Uterus (tissue), 4 donors: Measurements from ENCODE around the gene TNRC18. TPM values are rescaled to one million over a fixed set of nuclear protein-coding genes. Genes with fewer than 3 reads are reported as not detected.

Source experiments
- DNase-seq, 2 donors: peaks; one replicate each; pipeline ENCODE4 v3.0.0-alpha.2; 2019 to 2020
- H3K27ac ChIP-seq, 2 donors: fragments of 200-600 bp; sonication (generic); 1 replicate in 1 of 2; 2 replicates in 1 of 2; pipeline ENCODE4 v1.5.1; 2016 to 2018
- H3K27me3 ChIP-seq, 2 donors: fragments of 200-600 bp; sonication (generic); one replicate each; pipeline ENCODE4 v1.5.1; 2018 to 2019; ENCODE audit warnings: control low read depth in 1 of 2
- H3K36me3 ChIP-seq, 2 donors: fragments of 200-600 bp; sonication (generic); one replicate each; pipeline ENCODE4 v1.5.1; 2019; ENCODE audit warnings: control low read depth in 1 of 2
- H3K4me1 ChIP-seq, 2 donors: fragments of 200-600 bp; sonication (generic); one replicate each; pipeline ENCODE4 v1.5.1; 2018 to 2019; ENCODE audit warnings: control low read depth in 1 of 2
- H3K4me3 ChIP-seq, 2 donors: fragments of 200-600 bp; sonication (generic); 1 replicate in 1 of 2; 2 replicates in 1 of 2; pipeline ENCODE4 v1.5.1; 2018 to 2019; ENCODE audit warnings: mild to moderate bottlenecking in 1 of 2
- H3K9me3 ChIP-seq, 2 donors: fragments of 200-600 bp; sonication (generic); one replicate each; pipeline ENCODE4 v1.5.1; 2019; ENCODE audit warnings: control low read depth in 1 of 2
- CTCF ChIP-seq, 4 experiments: fragments of 200-600 bp in 2 of 4; fragments of 450-650 bp in 2 of 4; sonication (generic) in 2 of 4; IDR thresholded peaks; one replicate each; pipeline ENCODE4 v1.5.1; 2016 to 2019; ENCODE audit warnings: antibody characterized with exemption in 4 of 4, mild to moderate bottlenecking in 2 of 4, moderate library complexity in 1 of 4
- POLR2A ChIP-seq, 2 donors: fragments of 450-650 bp; IDR thresholded peaks; one replicate each; pipeline ENCODE4 v1.6.1; 2016; ENCODE audit warnings: antibody characterized with exemption in 2 of 2, mild to moderate bottlenecking in 1 of 2, moderate library complexity in 1 of 2
- intact Hi-C: fragments of 100-400 bp; cut with DNase I; formaldehyde crosslinking; loops from one replicate; pipeline ENCODE4 v1.15.1; 2023; ENCODE audit warnings: low total_unique reads
- total RNA-seq, 4 donors: library from RNA; depleted of rRNA in 3 of 4; stranded (reverse); fragments of >200 nt in 3 of 4; gene quantifications; one replicate each; pipeline versions ENCODE4 v1.1.0 to v1.2.4, GENCODE V29; 2014 to 2023
- donor health status: DM: yes; HTN: yes; CAD: no.

The TNRC18 gene
- total RNA-seq, 4 donors from 2014 or later, result 28.2 to 179 (median 62.1) TPM

GRCh38 chr7:5455175-5455574 is 31.5 kb upstream of the TNRC18 start:
- DNase-seq, result no peak
- H3K36me3 ChIP-seq, result no peaks in the 10 kb centered on the region
- H3K27me3 ChIP-seq, result no peaks in the 10 kb centered on the region
- no peaks in the 10 kb centered on the region for H3K4me1 ChIP-seq
- no peaks in the 10 kb centered on the region for H3K9me3 ChIP-seq
- no peak for TF ChIP-seq CTCF (IDR thresholded peaks at IDR 0.05)
- TF ChIP-seq POLR2A (IDR thresholded peaks at IDR 0.05), result no peak
- intact Hi-C loops, result no loop called here
- H3K27ac ChIP-seq, result no peak overlapping the region
- H3K4me3 ChIP-seq, result no peak overlapping the region

GRCh38 chr7:5454485-5454884 is 30.9 kb upstream of the TNRC18 start:
- H3K4me3 ChIP-seq, result no peak overlapping the region
- intact Hi-C loops, result loop anchor here (5.0 kb wide), 1 partner anchor 212 kb away; no protein-coding TSS in a partner anchor
- no peaks in the 10 kb centered on the region for H3K27me3 ChIP-seq
- TF ChIP-seq POLR2A (IDR thresholded peaks at IDR 0.05) (no peak), CTCF (IDR thresholded peaks at IDR 0.05) (no peak)
- H3K9me3 ChIP-seq, result no peaks in the 10 kb centered on the region
- H3K36me3 ChIP-seq, result no peaks in the 10 kb centered on the region
- no peaks in the 10 kb centered on the region for H3K4me1 ChIP-seq
- DNase-seq, result no peak
- H3K27ac ChIP-seq, result no peak overlapping the region

GRCh38 chr7:5453566-5454075 is 30.0 kb upstream of the TNRC18 start:
- no peaks in the 10 kb centered on the region for H3K9me3 ChIP-seq
- intact Hi-C loops, result loop anchor here (5.0 kb wide), 1 partner anchor 211 kb away; no protein-coding TSS in a partner anchor
- no peaks in the 10 kb centered on the region for H3K4me1 ChIP-seq
- no peak overlapping the region for H3K27ac ChIP-seq
- no peak overlapping the region for H3K4me3 ChIP-seq
- DNase-seq, result no peak
- H3K36me3 ChIP-seq, result no peaks in the 10 kb centered on the region
- no peak for TF ChIP-seq POLR2A (IDR thresholded peaks at IDR 0.05)
- TF ChIP-seq CTCF (IDR thresholded peaks at IDR 0.05), result no peak
- no peaks in the 10 kb centered on the region for H3K27me3 ChIP-seq

GRCh38 chr7:5452937-5453540 is 29.4 kb upstream of the TNRC18 start:
- no peak overlapping the region for H3K4me3 ChIP-seq
- H3K36me3 ChIP-seq, result no peaks in the 10 kb centered on the region
- H3K9me3 ChIP-seq, result no peaks in the 10 kb centered on the region
- no peak overlapping the region for H3K27ac ChIP-seq
- peak; percentile 46 to 48 for DNase-seq
- H3K27me3 ChIP-seq, result no peaks in the 10 kb centered on the region
- no peaks in the 10 kb centered on the region for H3K4me1 ChIP-seq
- intact Hi-C loops, result loop anchor here (5.0 kb wide), 1 partner anchor 211 kb away; no protein-coding TSS in a partner anchor
- TF ChIP-seq CTCF (IDR thresholded peaks at IDR 0.05) (no peak), POLR2A (IDR thresholded peaks at IDR 0.05) (no peak)

GRCh38 chr7:5452470-5452899 is 28.9 kb upstream of the TNRC18 start:
- no peaks in the 10 kb centered on the region for H3K4me1 ChIP-seq
- H3K27me3 ChIP-seq, result no peaks in the 10 kb centered on the region
- intact Hi-C loops, result loop anchor here (5.0 kb wide), 1 partner anchor 210 kb away; no protein-coding TSS in a partner anchor
- H3K9me3 ChIP-seq, result no peaks in the 10 kb centered on the region
- H3K36me3 ChIP-seq, result no peaks in the 10 kb centered on the region
- no peak overlapping the region for H3K4me3 ChIP-seq
- no peak for DNase-seq
- H3K27ac ChIP-seq, result no peak overlapping the region
- TF ChIP-seq POLR2A (IDR thresholded peaks at IDR 0.05) (no peak), CTCF (IDR thresholded peaks at IDR 0.05) (no peak)
